Kasumi-1 (cell line): Measurements from ENCODE around the gene SULT1C3.
"Not testable (repeated sequence)": the region's sequence is repeated elsewhere in the genome, so short reads cannot be mapped to it uniquely, and the experiment has no call there.

Source experiments
- DNase-seq, 2 experiments: peaks; one replicate each; lab custom pipeline; 2025; lab: John Stamatoyannopoulos, UW

SULT1C3 gene

GRCh38 chr2:108244667-108245414, 5.1 kb downstream of the SULT1C3 start:
- DNase-seq = no peak

GRCh38 chr2:108253106-108253505, 13.3 kb downstream of the SULT1C3 start:
- no peak for DNase-seq

GRCh38 chr2:108257757-108258331, 18.1 kb downstream of the SULT1C3 start:
- DNase-seq = no peak

GRCh38 chr2:108260773-108261172, 21.0 kb downstream of the SULT1C3 start:
- DNase-seq = no peak

GRCh38 chr2:108262036-108262435, 22.3 kb downstream of the SULT1C3 start:
- no peak for DNase-seq

- no peak for DNase-seq
These were observed 23.6 kb downstream of the SULT1C3 start for GRCh38 chr2:108263401-108263800.

GRCh38 chr2:108266218-108266617, 26.4 kb downstream of the SULT1C3 start:
- no peak for DNase-seq

- DNase-seq = peak; percentile 64 to 65
These were observed 27.3 kb downstream of the SULT1C3 start for GRCh38 chr2:108267101-108267500.

GRCh38 chr2:108268001-108268400, 28.2 kb downstream of the SULT1C3 start:
- DNase-seq = no peak

GRCh38 chr2:108270346-108270745, 30.6 kb downstream of the SULT1C3 start:
- no peak for DNase-seq

GRCh38 chr2:108270768-108271506, 31.2 kb downstream of the SULT1C3 start:
- DNase-seq = no peak

- no peak for DNase-seq
These were observed 32.0 kb downstream of the SULT1C3 start for GRCh38 chr2:108271691-108272253.

- DNase-seq = no peak
These were observed 38.9 kb downstream of the SULT1C3 start for GRCh38 chr2:108278631-108279030.

- no peak for DNase-seq
These were observed 39.7 kb downstream of the SULT1C3 start for GRCh38 chr2:108279468-108279867.

GRCh38 chr2:108280466-108280865, 40.7 kb downstream of the SULT1C3 start:
- no peak for DNase-seq

GRCh38 chr2:108284566-108284965, 44.8 kb downstream of the SULT1C3 start:
- not testable (repeated sequence) for DNase-seq

GRCh38 chr2:108285616-108286015, 45.8 kb downstream of the SULT1C3 start:
- DNase-seq = no peak

GRCh38 chr2:108287169-108287568, 47.4 kb downstream of the SULT1C3 start:
- DNase-seq = peak; percentile 65 to 75

- DNase-seq = peak; percentile 86 to 88
These were observed 48.9 kb downstream of the SULT1C3 start, which contains the start of gene SULT1C2 for GRCh38 chr2:108288534-108289106. SULT1C2 (plus strand) TSS chr2:108288895; CDS start chr2:108293668, 4,773 bp downstream.

- no peak for DNase-seq
These were observed 54.1 kb downstream of the SULT1C3 start for GRCh38 chr2:108293850-108294249.

GRCh38 chr2:108297436-108298141, 57.8 kb downstream of the SULT1C3 start:
- DNase-seq = no peak

- DNase-seq = no peak
These were observed 61.8 kb downstream of the SULT1C3 start for GRCh38 chr2:108301558-108301957.
